Heart left ventricle (tissue), 13 donors: ENCODE measurements around the gene SND1.

Experiments used
- CTCF ChIP-seq, 12 donors: fragments of 200-600 bp; sonication (generic) in 4 of 12; IDR thresholded peaks; one replicate each; pipeline versions ENCODE4 v1.5.0 to v1.8.0; 2018 to 2022; ENCODE audit warnings: antibody characterized with exemption in 12 of 12, mild to moderate bottlenecking in 5 of 12
- POLR2A ChIP-seq, 2 donors: fragments of 450-650 bp; IDR thresholded peaks; one replicate each; pipeline ENCODE4 v1.6.1; 2017; ENCODE audit warnings: antibody characterized with exemption in 2 of 2, mild to moderate bottlenecking in 2 of 2, moderate library complexity in 2 of 2
- donor health status: ischemic (EF 13 %, LVEDD 7.1; RV severe dilation, severe dysfunction).
- donor health status: DM: no; HTN: yes; CAD: no.
- donor health status: DM: no; HTN: no; CAD: no.
- donor health status: ischemic (EF 25% LVEDD 6.9; RV normal size, moderate dysfunction).
- donor health status: ischemic (EF 25% LVEDD 5.7; RV mildly dilated, moderate dysfunction).
- donor health status: ischemic (EF 35%, LVEDD 5.7; RV mildly dilated, moderate dysfunction).
- donor health status: nonischemic (EF 11% LVEDD 7.7; RV severe dilation, severe dysfunction).
- donor health status: DM: yes; HTN: yes; CAD: no.
- donor health status: PGD.
- donor health status: ischemic (EF 29% LVEDD 5.4; RV normal size, mild dysfunction).
- donor health status: nonischemic (EF 23%, LVEDD 6.1; RV moderate dilation, normal function).

- TF ChIP-seq CTCF (IDR thresholded peaks at IDR 0.05) (no peak), POLR2A (IDR thresholded peaks at IDR 0.05) (no peak)
Observed at GRCh38 chr7:127807829-127808228, 155.8 kb downstream of the SND1 start.
